ENCODE data around the gene PLPPR1. TPM values are rescaled to one million over a fixed set of nuclear protein-coding genes. Genes with fewer than 3 reads are reported as not detected.
"Not testable (repeated sequence)": the region's sequence is repeated elsewhere in the genome, so short reads cannot be mapped to it uniquely, and the experiment has no call there.

Gene PLPPR1
- total RNA-seq, 1 experiment from 2014 or later: 0.93 TPM

DNA sequence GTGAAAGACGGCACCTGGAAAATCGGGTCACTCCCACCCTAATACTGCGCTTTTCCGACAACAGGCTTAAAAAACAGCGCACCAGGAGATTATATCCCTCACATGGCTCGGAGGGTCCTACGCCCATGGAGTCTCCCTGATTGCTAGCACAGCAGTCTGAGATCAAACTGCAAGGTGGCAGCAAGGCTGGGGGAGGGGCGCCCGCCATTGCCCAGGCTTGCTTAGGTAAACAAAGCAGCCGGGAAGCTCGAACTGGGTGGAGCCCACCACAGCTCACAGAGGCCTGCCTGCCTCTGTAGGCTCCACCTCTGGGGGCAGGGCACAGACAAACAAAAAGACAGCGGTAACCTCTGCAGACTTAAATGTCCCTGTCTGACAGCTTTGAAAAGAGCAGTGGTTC, 262.5 kb downstream of the PLPPR1 start:
- H3K27ac ChIP-seq; H3K4me1 ChIP-seq; H3K4me3 ChIP-seq; DNase-seq; H3K36me3 ChIP-seq; H3K27me3 ChIP-seq; H3K9me3 ChIP-seq (replicated peaks): not testable (repeated sequence)

DNA sequence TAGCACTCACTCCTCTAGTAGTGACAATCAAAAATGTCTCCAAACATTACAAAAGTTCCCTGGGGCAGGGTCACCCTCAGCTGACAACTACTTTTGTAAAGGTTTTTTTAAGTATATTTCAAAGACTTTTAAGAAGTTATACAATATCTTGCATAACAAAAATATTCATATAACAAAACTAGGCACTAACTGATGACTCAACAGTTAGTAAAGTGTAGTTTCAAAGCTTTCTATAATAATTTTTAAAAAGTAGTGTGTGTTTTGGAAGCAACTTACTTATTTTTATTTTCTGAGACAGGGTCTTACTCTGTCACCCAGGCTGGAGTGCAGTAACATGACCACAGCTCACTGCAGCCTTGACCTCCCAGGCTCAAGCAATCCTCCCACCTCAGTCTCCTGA, 271.4 kb downstream of the PLPPR1 start:
- H3K27me3 ChIP-seq: no peaks in the 10 kb centered on the region
- no peak for DNase-seq
- no peaks in the 10 kb centered on the region for H3K4me1 ChIP-seq
- no peaks in the 10 kb centered on the region for H3K36me3 ChIP-seq
- H3K9me3 ChIP-seq (replicated peaks): peaks cover 4% of the 10 kb centered on the region; the same call in 1 of the 2 replicates
- no peak overlapping the region for H3K4me3 ChIP-seq
- H3K27ac ChIP-seq: no peak overlapping the region

DNA sequence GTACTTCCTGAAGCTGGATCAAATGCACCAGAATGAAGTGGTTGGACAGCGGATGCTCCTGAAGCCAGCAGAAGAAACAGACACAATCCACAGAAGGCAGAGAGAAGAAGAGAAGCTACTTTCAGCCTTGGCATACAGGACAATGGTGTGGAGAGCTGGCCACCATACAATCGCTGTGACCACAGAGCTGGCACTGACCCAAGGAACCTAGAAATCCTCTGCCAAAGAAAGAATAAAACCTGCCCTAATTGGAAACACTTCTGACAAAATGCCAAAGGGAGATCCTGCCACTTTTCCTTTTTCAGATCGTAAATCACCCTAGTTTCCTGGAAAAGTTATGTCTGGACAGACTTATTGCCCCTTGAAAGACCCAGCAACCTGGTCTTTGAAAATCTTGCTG, 278.5 kb downstream of the PLPPR1 start:
- H3K9me3 ChIP-seq (replicated peaks): no peaks in the 10 kb centered on the region
- H3K36me3 ChIP-seq: no peaks in the 10 kb centered on the region
- no peaks in the 10 kb centered on the region for H3K27me3 ChIP-seq
- H3K27ac ChIP-seq: peak overlapping the region; percentile 25; the same call in 1 of the 2 replicates
- peak; percentile 51 to 71 for DNase-seq
- H3K4me1 ChIP-seq: peaks cover 28% of the 10 kb centered on the region
- no peak overlapping the region for H3K4me3 ChIP-seq

DNA sequence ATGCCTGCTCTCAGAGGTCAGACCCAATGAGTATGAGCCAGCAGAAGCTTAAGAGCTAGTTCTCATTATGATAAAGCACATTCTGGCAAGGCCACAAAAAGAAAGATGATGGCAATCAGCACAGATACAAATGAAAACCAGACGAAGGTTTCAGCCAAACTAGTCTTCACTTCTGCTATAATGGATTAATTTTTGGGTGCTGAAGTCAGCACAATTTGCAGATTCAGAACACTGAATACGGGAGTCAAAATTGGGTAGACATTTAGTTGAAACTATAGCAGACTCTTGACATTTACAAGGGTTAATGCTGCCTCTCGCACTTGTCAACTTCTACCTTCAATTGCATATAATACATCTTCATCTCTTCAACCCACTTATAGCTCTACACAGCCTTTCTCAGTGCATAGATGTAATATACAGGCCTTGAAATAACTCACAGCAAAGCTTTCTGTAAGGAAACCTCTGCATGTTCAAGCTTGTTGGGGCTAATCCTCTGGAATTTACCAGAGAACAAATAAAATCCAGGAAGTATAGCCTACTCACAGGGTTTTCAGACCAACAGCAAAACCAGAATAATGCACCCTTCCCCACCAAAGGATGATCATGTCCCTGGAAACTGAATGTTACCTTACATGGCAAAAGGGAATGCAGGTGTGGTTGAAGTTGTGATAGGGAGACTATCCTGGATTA, 279.1 kb downstream of the PLPPR1 start:
- peaks cover 34% of the 10 kb centered on the region for H3K4me1 ChIP-seq
- no peaks in the 10 kb centered on the region for H3K9me3 ChIP-seq (replicated peaks)
- DNase-seq: peak; percentile 42 to 72
- no peaks in the 10 kb centered on the region for H3K36me3 ChIP-seq
- no peak overlapping the region for H3K4me3 ChIP-seq
- H3K27ac ChIP-seq: peak overlapping the region; percentile 25; the same call in 1 of the 2 replicates
- no peaks in the 10 kb centered on the region for H3K27me3 ChIP-seq

DNA sequence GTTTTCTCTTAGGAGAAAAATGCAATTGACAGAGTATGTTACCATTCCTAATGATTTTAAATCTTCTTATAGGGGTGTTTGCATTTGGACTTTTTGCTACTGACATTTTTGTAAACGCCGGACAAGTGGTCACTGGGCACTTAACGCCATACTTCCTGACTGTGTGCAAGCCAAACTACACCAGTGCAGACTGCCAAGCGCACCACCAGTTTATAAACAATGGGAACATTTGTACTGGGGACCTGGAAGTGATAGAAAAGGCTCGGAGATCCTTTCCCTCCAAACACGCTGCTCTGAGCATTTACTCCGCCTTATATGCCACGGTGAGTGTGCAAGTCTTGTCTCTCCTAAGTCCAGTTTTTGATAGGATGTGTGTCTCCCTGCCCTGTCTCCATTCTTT, 280.6 kb downstream of the PLPPR1 start:
- DNase-seq: no peak
- Histone ChIP-seq H3K4me3 (no peak overlapping the region), H3K27me3 (no peaks in the 10 kb centered on the region), H3K36me3 (no peaks in the 10 kb centered on the region), H3K9me3 (replicated peaks) (no peaks in the 10 kb centered on the region), H3K27ac (no peak overlapping the region), H3K4me1 (peaks cover 34% of the 10 kb centered on the region)

DNA sequence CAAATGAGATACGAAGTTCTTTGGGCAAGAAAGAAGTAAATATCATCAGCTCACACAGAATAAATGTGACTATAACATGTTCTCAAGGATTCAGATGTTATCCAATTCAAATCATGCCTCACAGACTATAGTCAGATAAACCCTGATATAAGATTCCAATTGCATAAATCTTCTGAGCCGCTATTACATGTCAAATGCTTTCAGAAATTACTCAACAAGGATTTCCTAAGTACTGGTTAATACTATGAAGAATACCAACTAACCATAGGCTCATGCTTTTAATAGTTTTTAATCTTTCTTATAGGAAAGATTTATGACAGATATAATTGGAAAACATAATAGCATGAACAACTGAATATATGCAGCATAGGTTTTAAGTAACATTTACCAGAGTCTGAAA, 282.7 kb downstream of the PLPPR1 start:
- no peaks in the 10 kb centered on the region for H3K9me3 ChIP-seq (replicated peaks)
- no peaks in the 10 kb centered on the region for H3K36me3 ChIP-seq
- no peak overlapping the region for H3K27ac ChIP-seq
- no peaks in the 10 kb centered on the region for H3K27me3 ChIP-seq
- DNase-seq: no peak
- H3K4me1 ChIP-seq: peaks cover 34% of the 10 kb centered on the region
- no peak overlapping the region for H3K4me3 ChIP-seq

DNA sequence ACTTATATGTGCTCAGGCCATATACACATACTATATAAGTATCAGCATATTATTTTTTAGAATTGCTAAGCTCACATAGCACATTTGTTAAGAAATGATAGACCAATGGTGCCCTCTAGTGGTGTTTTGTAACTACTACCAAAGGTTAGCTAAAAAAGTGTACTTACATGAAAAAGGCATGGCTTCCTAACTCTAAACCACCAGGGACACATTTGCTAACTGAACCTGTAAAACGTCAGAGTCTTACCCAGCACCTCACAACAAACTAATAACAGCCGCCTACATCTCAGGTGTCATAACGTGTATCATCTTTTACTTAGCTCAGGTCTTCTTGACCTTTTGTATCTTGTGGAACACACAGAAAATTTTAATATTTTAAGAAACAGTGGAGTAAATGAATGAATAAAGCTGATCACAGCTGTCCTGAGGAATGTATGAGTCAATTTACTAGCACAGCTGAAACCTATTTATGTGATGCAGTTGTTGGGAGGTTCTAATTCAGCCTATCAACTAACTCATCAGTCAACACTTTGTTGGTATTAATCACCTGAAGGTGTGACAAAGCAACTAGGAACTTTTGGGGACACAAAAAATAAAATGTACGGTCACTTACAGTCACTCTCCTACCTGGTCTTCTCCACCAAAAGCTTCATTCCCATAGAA, 283.4 kb downstream of the PLPPR1 start:
- H3K27ac ChIP-seq: peak overlapping the region; percentile 64
- no peaks in the 10 kb centered on the region for H3K27me3 ChIP-seq
- DNase-seq: peak; percentile 51 to 94
- no peaks in the 10 kb centered on the region for H3K9me3 ChIP-seq (replicated peaks)
- H3K36me3 ChIP-seq: no peaks in the 10 kb centered on the region
- peaks cover 28% of the 10 kb centered on the region for H3K4me1 ChIP-seq
- no peak overlapping the region for H3K4me3 ChIP-seq

DNA sequence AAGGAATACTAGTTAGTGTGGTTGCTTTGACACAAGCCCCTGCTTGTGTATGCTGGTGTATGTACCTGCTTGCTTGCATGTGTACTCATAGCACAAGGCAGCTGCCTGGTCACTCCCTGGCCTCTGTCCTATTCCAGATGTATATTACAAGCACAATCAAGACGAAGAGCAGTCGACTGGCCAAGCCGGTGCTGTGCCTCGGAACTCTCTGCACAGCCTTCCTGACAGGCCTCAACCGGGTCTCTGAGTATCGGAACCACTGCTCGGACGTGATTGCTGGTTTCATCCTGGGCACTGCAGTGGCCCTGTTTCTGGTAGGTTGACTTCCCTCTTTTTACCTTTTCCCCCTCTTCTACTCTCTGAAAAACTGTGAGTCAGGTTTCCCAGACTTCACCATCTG, 284.1 kb downstream of the PLPPR1 start:
- Histone ChIP-seq H3K9me3 (replicated peaks) (no peaks in the 10 kb centered on the region), H3K36me3 (no peaks in the 10 kb centered on the region), H3K27ac (no peak overlapping the region; the same call in 1 of the 2 replicates), H3K4me1 (peaks cover 20% of the 10 kb centered on the region), H3K27me3 (no peaks in the 10 kb centered on the region), H3K4me3 (no peak overlapping the region)
- DNase-seq: no peak

DNA sequence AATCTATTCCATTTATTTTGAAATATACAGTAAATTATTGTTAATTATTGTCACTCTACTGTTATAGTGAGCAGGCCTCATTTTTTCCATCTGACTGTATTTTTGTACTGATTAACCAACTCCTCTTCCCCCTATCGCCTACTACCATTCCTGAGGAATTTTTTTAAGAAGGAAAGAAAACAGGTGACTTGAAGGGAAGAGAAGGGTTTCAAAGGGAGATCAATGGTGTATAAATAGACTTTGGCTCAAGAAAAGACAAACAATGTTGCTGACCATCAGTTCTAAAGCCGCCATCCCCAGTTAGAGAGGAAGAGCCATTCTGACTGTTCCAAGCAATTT, 286.6 kb downstream of the PLPPR1 start:
- no peak for DNase-seq
- no peaks in the 10 kb centered on the region for H3K36me3 ChIP-seq
- no peak overlapping the region for H3K4me3 ChIP-seq

DNA sequence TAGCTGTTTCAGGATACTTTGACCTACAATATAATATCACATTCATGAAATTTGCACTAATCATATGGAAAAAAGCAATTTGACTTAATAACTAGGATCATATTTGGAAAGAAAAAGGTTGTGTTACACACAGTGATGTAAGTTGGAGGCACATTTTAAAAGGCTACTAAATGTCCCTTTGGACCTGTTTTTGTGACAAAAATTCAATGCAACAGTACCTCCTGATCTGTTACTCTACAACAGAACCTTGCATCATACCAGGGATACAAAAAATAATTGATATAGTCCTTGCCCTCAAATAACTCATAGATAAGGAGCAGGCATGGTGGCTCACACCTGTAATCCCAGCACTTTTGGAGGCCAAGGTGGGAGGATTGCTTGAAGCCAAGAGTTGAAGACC, 289.2 kb downstream of the PLPPR1 start:
- no peak for DNase-seq
- no peak overlapping the region for H3K27ac ChIP-seq
- no peaks in the 10 kb centered on the region for H3K27me3 ChIP-seq
- no peaks in the 10 kb centered on the region for H3K9me3 ChIP-seq (replicated peaks)
- no peaks in the 10 kb centered on the region for H3K4me1 ChIP-seq
- H3K36me3 ChIP-seq: no peaks in the 10 kb centered on the region
- H3K4me3 ChIP-seq: no peak overlapping the region

More for the DNA sequence above, 286.6 kb downstream of the PLPPR1 start:
- Histone ChIP-seq H3K27ac (no peak overlapping the region), H3K4me1 (peaks cover 9% of the 10 kb centered on the region), H3K9me3 (replicated peaks) (no peaks in the 10 kb centered on the region), H3K27me3 (no peaks in the 10 kb centered on the region)

DNA sequence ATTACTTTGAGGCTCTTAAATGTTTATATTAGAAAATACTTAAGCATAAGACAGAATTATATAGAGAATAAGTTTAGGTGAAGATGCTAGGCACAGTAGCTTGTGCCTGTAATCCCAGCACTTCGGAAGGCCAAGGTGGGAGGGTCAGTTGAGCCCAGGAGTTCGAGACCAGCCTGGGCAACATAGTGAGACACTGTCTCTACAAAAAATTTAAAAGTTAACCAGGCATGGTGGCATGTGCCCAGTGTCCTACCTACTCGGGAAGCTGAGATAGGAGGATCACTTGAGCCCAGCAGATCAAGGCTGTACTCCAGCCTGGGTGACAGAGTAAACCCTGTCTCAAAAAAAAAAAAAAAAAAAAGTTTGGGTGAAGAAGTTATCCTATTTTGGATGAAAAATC, 294.6 kb downstream of the PLPPR1 start:
- H3K4me1 ChIP-seq: no peaks in the 10 kb centered on the region
- no peaks in the 10 kb centered on the region; the same call in 1 of the 2 replicates for H3K27me3 ChIP-seq
- H3K4me3 ChIP-seq: no peak overlapping the region
- no peaks in the 10 kb centered on the region for H3K36me3 ChIP-seq
- H3K27ac ChIP-seq: no peak overlapping the region
- DNase-seq: no peak
- H3K9me3 ChIP-seq (replicated peaks): no peaks in the 10 kb centered on the region

DNA sequence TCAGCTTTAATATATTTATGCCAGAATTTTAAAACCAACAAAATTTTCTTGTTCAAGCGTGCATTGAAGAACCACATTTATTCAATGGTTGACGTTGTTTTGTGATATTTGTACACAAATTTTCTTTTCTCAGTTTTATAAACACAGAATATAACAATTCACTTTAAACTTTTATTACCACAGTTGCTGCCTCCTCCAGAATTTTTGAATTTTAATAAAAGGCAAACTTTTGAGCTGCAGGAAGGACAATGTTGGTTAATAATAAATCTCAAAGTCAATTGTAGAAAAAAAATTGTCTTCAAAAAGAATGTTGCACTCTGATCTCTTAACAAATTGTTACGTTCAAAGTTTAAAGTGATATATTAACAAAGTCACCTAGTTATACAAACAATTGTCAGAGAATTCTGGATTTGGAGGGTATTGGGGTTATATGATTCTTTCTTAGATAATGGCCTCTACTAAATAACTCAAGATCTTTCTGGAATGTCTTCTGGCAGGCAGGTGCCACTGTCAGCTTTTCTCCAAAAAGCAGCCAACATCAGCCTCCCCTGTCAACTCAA, 295.8 kb downstream of the PLPPR1 start:
- H3K36me3 ChIP-seq: no peaks in the 10 kb centered on the region
- H3K27ac ChIP-seq: no peak overlapping the region
- DNase-seq: no peak
- H3K4me1 ChIP-seq: no peaks in the 10 kb centered on the region
- no peaks in the 10 kb centered on the region for H3K9me3 ChIP-seq (replicated peaks)
- no peak overlapping the region for H3K4me3 ChIP-seq
- no peaks in the 10 kb centered on the region; the same call in 1 of the 2 replicates for H3K27me3 ChIP-seq

DNA sequence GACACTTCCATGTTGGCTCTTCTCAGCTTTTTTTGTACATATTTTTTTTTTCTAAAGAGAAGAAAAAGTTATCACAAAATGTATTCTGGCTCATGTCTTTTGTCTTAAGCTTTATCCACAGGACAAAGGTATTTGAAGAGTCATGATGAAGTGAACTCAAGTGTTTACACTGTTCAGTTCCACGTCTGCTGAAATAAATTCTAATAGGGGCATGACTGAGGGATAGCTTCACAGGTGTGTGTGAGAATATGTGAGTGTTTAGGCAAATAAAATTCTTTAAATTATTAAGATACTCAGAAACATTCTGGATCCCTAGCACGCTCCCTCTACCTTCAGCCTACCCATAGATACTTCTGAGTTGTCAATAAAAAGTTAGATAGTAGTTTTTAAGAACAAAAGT, 296.5 kb downstream of the PLPPR1 start:
- H3K4me3 ChIP-seq: no peak overlapping the region
- no peaks in the 10 kb centered on the region for H3K4me1 ChIP-seq
- no peaks in the 10 kb centered on the region; the same call in 1 of the 2 replicates for H3K27me3 ChIP-seq
- no peak overlapping the region for H3K27ac ChIP-seq
- no peaks in the 10 kb centered on the region for H3K9me3 ChIP-seq (replicated peaks)
- no peak for DNase-seq
- no peaks in the 10 kb centered on the region for H3K36me3 ChIP-seq

DNA sequence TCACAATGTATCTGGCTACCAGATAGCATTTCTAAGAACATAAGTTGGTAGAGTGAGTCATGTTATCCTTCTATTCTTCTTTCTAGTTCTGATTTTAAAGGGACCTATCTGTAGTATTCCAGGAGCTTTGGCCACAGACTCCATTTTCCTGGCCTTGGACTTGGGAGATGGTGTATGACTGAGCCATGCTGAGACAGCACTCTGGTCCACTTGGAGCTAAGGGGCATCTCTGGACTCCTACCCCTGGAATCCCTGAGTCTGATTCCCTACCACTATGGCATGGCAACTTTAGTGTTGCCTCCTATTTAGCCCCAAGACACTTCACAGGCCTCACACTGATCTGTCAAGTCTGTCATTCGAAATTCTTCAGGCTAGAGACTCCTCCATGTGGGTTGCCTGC, 297.5 kb downstream of the PLPPR1 start:
- no peaks in the 10 kb centered on the region; the same call in 1 of the 2 replicates for H3K27me3 ChIP-seq
- no peaks in the 10 kb centered on the region for H3K4me1 ChIP-seq
- H3K9me3 ChIP-seq (replicated peaks): no peaks in the 10 kb centered on the region
- H3K27ac ChIP-seq: no peak overlapping the region
- H3K36me3 ChIP-seq: no peaks in the 10 kb centered on the region
- no peak for DNase-seq
- H3K4me3 ChIP-seq: no peak overlapping the region

DNA sequence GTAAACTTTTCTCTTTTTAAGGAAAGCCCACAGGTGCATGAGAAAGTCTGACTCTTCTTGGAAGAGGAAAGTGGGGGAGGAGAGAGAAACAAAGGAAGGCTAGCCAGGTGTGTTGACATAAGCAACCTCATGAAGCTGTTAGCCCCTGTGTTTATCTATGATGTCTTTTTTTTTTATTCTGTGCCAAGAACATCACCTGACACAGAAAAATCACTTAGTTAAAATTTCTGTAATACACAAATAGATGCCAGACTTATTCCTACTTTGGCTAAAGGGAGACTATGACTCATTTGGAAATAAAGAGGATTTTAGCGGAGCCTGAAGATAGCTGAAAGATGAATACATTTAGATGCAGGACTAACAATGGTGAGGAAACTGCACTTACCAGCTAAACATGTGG, 298.0 kb downstream of the PLPPR1 start:
- Histone ChIP-seq H3K4me1 (no peaks in the 10 kb centered on the region), H3K9me3 (replicated peaks) (no peaks in the 10 kb centered on the region), H3K4me3 (no peak overlapping the region), H3K36me3 (no peaks in the 10 kb centered on the region), H3K27ac (no peak overlapping the region), H3K27me3 (no peaks in the 10 kb centered on the region; the same call in 1 of the 2 replicates)
- no peak for DNase-seq
